ENCODE data around the gene MEIS2.

The MEIS2 gene

GRCh38 chr15:36978625-36979024 lies 121.7 kb downstream of the MEIS2 start:
- no peak for TF ChIP-seq SIN3A (IDR thresholded peaks at IDR 0.05; ENCODE audit: borderline replicate concordance, insufficient read depth, low read length)
- no peak for TF ChIP-seq FOXP2 (optimal IDR thresholded peaks at IDR 0.05; ENCODE audit: borderline replicate concordance, extremely low read depth, extremely low read length, insufficient read depth)
- no peak for TF ChIP-seq POLR2AphosphoS5 (IDR thresholded peaks at IDR 0.05; ENCODE audit: low read depth, low read length)
- TF ChIP-seq, protein P1, sequence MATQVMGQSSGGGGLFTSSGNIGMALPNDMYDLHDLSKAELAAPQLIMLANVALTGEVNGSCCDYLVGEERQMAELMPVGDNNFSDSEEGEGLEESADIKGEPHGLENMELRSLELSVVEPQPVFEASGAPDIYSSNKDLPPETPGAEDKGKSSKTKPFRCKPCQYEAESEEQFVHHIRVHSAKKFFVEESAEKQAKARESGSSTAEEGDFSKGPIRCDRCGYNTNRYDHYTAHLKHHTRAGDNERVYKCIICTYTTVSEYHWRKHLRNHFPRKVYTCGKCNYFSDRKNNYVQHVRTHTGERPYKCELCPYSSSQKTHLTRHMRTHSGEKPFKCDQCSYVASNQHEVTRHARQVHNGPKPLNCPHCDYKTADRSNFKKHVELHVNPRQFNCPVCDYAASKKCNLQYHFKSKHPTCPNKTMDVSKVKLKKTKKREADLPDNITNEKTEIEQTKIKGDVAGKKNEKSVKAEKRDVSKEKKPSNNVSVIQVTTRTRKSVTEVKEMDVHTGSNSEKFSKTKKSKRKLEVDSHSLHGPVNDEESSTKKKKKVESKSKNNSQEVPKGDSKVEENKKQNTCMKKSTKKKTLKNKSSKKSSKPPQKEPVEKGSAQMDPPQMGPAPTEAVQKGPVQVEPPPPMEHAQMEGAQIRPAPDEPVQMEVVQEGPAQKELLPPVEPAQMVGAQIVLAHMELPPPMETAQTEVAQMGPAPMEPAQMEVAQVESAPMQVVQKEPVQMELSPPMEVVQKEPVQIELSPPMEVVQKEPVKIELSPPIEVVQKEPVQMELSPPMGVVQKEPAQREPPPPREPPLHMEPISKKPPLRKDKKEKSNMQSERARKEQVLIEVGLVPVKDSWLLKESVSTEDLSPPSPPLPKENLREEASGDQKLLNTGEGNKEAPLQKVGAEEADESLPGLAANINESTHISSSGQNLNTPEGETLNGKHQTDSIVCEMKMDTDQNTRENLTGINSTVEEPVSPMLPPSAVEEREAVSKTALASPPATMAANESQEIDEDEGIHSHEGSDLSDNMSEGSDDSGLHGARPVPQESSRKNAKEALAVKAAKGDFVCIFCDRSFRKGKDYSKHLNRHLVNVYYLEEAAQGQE (IDR thresholded peaks at IDR 0.05; ENCODE audit: insufficient read depth in 1 of 2, low read depth in 2 of 2, low read length in 2 of 2): no peak
- TF ChIP-seq TAF1 (IDR thresholded peaks at IDR 0.05; ENCODE audit: borderline replicate concordance, insufficient read depth, low read length): no peak

DNA sequence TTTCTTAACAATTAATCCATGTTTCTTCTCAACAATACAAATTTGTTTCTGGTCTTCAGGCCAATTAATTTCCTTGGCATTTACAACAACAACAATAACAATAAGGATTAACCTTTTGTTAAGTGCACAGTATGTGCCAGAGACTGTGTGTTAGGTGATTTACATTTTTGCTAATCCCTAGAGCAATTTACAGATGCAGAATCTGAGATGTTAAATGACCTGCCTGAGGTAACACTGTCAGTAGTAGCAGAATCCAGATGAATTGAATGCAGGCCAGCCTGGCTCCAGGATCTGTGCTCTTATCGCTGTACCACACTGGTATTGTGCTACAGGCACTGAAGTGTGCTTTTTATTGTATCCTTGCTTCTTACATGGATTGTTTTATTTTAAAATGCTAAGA lies 122.2 kb downstream of the MEIS2 start:
- TF ChIP-seq POLR2AphosphoS5 (IDR thresholded peaks at IDR 0.05; ENCODE audit: low read depth, low read length) (no peak), FOXP2 (optimal IDR thresholded peaks at IDR 0.05; ENCODE audit: borderline replicate concordance, extremely low read depth, extremely low read length, insufficient read depth) (no peak), TAF1 (IDR thresholded peaks at IDR 0.05; ENCODE audit: borderline replicate concordance, insufficient read depth, low read length) (no peak), SIN3A (IDR thresholded peaks at IDR 0.05; ENCODE audit: borderline replicate concordance, insufficient read depth, low read length) (no peak)
- TF ChIP-seq, protein P1 (IDR thresholded peaks at IDR 0.05; ENCODE audit: insufficient read depth in 1 of 2, low read depth in 2 of 2, low read length in 2 of 2): no peak

- TF ChIP-seq POLR2AphosphoS5 (IDR thresholded peaks at IDR 0.05; ENCODE audit: low read depth, low read length): no peak
- TF ChIP-seq SIN3A (IDR thresholded peaks at IDR 0.05; ENCODE audit: borderline replicate concordance, insufficient read depth, low read length): no peak
- no peak for TF ChIP-seq TAF1 (IDR thresholded peaks at IDR 0.05; ENCODE audit: borderline replicate concordance, insufficient read depth, low read length)
- TF ChIP-seq FOXP2 (optimal IDR thresholded peaks at IDR 0.05; ENCODE audit: borderline replicate concordance, extremely low read depth, extremely low read length, insufficient read depth): no peak
- TF ChIP-seq, protein P1 (IDR thresholded peaks at IDR 0.05; ENCODE audit: insufficient read depth in 1 of 2, low read depth in 2 of 2, low read length in 2 of 2): no peak
Measured at GRCh38 chr15:36977659-36978058, 122.7 kb downstream of the MEIS2 start.

GRCh38 chr15:36972704-36973103 lies 127.6 kb downstream of the MEIS2 start:
- TF ChIP-seq, protein P1 (IDR thresholded peaks at IDR 0.05; ENCODE audit: insufficient read depth in 1 of 2, low read depth in 2 of 2, low read length in 2 of 2): no peak
- no peak for TF ChIP-seq POLR2AphosphoS5 (IDR thresholded peaks at IDR 0.05; ENCODE audit: low read depth, low read length)
- no peak for TF ChIP-seq TAF1 (IDR thresholded peaks at IDR 0.05; ENCODE audit: borderline replicate concordance, insufficient read depth, low read length)

DNA sequence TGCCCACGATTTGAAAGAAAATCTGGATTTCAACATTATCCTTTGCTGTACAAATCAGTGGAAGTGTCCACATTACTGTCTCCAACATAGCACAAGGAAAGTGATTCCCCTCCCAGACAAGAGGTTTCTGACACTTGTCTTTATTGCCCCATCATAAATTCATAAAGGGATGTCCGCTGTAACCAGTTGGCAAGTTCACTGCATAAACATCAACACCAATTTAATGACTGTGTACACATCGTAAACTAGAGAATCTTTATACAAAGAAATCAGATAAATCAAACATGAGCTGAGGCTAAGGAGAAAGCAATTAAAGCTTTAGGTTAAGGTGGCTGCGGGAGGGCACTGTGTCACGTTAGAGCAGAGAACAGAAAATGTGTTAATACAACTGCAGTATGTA lies 129.8 kb downstream of the MEIS2 start:
- TF ChIP-seq, protein P1 (IDR thresholded peaks at IDR 0.05; ENCODE audit: insufficient read depth in 1 of 2, low read depth in 2 of 2, low read length in 2 of 2): no peak
- TF ChIP-seq POLR2AphosphoS5 (IDR thresholded peaks at IDR 0.05; ENCODE audit: low read depth, low read length): no peak
- no peak for TF ChIP-seq SIN3A (IDR thresholded peaks at IDR 0.05; ENCODE audit: borderline replicate concordance, insufficient read depth, low read length)
- no peak for TF ChIP-seq FOXP2 (optimal IDR thresholded peaks at IDR 0.05; ENCODE audit: borderline replicate concordance, extremely low read depth, extremely low read length, insufficient read depth)
- TF ChIP-seq TAF1 (IDR thresholded peaks at IDR 0.05; ENCODE audit: borderline replicate concordance, insufficient read depth, low read length): no peak
